HG03575 (cell line): ENCODE measurements around the gene LCN15.
A peak's percentile ranks its signal among the peaks of the same experiment; 100 is the strongest.
"Not testable (repeated sequence)": the region's sequence is repeated elsewhere in the genome, so short reads cannot be mapped to it uniquely, and the experiment has no call there.

Source experiments
- ATAC-seq: cut with Tn5 transposase; IDR thresholded peaks from one replicate; pipeline ENCODE4 v1.9.1; 2021; ENCODE audit not compliant: unreplicated experiment, insufficient number of reproducible peaks, low FRiP score; ENCODE audit errors: extremely low read depth

Gene LCN15

DNA sequence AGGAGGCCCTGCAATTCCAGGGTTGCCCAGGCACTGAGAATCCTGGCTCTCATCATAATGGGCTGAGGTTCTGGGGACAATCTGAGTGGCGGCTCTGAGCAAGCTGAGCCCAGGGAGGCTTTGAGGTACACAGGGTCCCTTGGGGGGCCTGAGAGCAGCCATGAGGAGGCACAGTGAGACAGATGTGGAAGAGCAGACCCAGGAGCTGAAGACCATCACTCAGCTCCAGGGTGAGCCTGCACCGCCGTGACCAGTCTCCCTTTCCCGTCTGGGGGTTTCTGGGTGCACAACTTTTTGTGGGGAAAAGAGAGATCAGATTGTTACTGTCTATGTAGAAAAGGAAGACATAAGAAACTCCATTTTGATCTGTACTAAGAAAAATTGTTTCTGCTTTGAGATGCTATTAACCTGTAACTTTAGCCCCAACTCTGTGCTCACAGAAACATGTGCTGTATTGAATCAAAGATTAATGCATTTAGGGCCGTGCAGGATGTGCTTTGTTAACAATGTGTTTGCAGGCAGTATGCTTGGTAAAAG is 32.0 kb upstream of the LCN15 start, which contains the start of gene CCDC183:
CCDC183 (plus strand) TSS at position 101 of the 537 bp plus-strand sequence; CDS start at position 161, 60 bp downstream.
- ATAC-seq = no peak

DNA sequence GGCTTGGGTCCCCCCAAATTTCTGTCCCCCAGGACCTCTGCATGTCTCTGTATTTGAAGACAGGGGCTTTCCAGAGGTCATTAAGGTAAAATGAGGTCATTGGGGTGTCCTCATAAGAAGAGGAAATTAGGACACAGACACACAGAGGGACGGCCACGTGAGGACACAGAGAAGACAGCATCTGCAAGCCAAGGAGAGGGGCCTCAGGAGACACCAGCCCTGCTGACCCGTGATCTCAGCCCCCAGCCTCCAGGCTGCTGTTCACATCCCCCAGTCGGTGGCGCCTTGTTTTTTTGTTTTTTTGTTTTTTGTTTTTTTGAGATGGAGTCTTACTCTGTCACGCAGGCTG is 30.7 kb upstream of the LCN15 start:
- no peak for ATAC-seq

DNA sequence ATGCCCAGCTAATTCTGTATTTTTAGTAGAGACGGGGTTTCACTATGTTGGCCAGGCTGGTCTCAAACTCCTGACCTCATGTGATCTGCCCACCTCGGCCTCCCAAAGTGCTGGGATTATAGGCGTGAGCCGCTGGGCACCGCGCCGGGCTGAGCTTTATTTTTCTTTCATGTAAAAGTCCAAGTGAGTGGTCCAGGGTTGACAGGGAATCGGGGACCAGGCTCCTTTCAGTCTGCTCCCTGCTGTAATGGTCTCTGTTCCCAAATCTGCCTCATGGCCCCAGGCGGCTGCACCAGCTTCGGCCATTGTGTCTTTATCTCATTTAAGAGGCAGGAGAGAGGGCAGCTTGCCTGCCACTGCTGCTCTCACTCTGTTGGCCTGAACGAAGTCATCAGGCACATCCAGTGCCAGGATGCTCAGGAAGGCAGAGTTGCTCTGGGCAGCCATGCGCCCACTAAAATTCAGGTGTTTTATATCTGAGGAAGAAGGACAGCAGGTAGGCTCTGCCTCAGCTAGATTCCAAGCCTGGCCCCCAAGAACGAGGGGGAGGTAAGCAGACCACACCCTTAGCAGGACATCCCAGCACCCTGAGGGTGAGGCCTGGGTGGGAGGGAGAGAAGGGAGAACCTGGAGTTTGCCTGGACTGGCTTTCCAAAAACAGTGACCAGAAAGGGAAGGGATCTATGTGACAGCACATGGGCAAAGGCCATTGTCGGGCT is 30.1 kb upstream of the LCN15 start:
- no peak for ATAC-seq

DNA sequence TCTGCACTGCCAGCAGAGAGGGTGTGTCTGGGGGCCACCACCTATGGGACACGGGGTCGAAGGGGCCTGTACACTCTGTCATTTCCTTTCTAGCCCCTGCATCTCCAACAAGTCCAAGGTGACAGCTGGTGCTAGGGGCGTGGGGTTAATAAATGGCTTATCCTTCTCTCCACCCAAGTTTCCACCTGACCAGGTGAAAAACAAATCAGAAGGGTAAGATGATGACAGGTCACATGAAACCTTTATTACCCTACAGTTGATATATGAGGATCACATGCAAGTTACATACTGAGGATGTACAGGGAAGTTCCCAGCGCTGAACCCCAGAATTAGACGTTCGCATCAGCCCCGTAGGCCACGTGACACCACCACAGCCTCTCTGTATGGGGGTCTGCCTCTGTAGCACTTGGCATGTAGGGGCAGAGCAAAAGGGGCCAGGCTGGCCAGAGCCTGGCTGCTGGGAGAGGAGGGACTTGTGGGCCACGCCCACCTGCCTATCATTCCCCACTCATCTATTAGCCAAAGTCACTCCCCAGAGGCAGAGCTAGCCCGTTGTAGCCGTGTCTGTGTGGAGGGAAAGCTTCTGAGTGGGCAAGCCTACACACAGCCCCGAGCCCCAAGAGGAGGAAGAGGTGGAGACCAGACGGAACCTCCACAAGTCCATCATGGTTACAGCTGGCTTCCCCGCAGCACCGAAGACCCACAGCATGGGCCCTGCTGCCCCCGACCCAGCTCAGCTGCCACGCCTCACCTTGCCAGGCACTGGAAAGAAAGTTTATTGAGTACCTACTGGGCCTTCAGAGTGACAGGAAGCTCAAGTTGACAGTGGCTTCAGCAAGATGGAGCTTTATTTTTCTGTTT is 29.0 kb upstream of the LCN15 start:
- ATAC-seq = no peak

DNA sequence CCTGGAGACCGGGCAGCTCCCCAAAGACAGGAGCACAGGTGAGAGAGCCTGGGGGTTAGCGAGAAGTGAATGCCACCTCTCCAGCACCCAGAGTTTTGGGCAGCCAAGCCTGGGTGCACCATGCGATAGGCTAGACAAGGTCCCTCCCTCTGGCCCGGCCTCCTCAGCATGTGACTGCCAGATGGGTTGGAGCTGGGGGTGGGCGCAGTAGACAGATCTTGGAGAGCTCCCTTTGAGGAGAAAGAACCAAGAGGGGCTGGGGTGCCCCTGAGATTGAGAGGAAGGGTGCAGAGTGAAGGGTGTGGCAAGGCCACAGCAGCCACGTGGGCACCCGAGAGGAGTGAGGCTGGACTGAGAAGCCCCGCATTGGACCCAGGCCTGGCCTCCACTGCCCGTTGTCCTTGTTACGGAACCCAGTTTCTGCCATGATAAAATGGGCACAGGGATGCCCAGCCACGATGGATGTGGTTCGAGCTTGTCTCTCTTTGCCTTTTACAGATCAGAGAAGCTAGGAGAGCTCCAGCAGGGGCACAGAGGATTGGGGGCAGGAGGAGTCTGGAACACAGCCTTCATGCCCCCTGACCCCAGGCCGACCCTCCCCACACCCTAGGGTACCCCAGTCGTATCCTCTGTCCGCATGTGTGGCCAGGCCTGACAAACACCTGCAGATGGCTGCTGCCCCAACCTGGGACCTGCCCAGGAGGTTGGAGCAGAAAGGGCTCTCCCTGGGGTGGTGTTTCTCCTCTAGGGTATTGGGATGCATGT is 28.2 kb upstream of the LCN15 start:
- ATAC-seq = no peak

DNA sequence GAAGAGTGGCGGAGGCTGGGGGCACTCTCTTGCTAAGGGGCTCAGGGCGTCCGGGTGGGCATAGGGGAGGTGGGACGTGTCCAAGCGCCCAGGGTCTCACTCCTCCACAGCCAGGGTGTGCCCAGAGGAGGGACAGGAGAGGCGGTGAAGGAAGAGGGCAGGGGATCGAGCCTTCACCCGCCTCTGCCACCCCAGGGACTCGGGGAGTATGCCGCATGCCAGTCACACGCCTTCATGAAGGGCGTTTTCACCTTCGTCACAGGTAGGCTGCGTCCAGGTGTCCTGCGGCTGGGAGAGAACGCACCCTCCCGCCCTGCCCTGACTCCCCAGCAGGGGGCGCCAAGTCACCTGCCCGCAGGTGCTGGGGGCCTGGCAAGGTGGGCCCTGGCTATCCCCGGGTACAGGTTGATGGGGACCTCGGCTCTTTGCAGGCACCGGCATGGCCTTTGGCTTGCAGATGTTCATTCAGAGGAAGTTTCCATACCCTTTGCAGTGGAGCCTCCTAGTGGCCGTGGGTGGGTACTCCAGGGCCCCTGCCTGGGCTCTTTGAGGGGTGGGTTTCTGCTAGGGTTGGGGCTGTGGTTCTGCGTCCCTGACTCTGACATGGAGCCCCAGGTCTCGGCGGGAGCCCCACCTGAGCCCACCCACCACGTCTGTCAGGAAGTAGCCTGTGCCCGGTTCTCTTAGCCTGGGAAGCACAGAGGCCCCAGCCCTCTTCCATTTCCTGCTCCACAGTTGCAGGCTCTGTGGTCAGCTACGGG is 27.4 kb upstream of the LCN15 start:
- no peak for ATAC-seq

DNA sequence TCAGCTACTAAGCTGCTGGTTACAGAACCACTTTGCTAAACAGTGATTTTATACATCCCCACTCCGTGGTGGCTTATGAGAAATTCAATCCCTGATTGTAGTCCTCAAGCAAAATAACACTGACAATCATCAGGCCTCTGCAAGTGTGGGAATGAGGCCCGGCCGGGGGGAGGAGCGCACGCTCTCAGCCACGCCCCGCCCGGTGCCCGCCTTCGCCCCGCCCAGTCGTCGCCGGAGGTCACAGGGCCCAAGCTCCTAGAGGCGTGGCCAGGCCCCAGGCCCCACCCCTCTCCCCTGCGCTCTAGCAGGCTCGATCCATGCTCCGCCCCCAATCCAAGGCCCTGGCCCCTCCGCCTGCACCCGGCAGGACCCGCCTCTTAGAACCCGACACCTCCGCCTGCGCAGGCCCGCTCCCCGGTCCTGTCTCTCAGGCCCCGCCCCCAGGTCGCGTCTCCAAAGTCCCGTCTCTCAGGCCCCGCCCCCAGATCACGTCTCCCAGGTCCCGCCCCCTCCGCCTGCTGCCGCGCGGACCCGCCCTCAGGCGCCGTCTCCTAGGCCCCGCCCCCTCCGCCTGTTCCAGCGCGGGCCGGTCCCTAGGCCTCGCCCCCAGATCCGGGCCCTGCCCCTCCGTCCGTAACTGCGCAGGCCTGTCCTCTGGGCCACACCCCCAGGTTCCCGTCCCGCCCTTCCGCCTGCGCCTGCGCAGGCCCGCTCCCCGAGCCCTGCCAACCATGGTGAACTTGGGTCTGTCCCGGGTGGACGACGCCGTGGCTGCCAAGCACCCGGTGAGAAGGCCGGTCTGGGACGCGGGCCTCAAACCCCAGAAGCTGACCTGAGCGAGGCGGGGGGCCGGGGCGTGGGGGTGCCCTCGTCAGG is 26.6 kb upstream of the LCN15 start, which contains the start of gene TMEM141:
TMEM141 (plus strand) TSS at position 705 of the 876 bp plus-strand sequence; CDS start at position 732, 27 bp downstream.
- peak; percentile 46 for ATAC-seq

DNA sequence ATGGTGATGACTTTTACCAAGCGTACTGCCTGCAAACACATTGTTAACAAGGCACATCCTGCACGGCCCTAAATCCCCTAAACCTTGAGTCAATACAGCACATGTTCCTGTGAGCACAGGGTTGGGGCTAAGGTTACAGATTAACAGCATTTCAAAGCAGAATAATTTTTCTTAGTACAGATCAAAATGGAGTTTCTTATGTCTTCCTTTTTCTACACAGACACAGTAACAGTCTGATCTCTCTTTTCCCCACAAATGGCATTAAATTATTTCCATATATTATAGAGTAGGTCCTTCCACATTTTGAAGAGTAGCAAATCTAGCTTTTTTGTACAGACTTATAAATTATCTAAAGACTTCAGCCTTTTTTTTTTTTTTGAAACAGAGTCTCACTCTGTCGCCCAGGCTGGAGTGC is 25.2 kb upstream of the LCN15 start:
- no peak for ATAC-seq

DNA sequence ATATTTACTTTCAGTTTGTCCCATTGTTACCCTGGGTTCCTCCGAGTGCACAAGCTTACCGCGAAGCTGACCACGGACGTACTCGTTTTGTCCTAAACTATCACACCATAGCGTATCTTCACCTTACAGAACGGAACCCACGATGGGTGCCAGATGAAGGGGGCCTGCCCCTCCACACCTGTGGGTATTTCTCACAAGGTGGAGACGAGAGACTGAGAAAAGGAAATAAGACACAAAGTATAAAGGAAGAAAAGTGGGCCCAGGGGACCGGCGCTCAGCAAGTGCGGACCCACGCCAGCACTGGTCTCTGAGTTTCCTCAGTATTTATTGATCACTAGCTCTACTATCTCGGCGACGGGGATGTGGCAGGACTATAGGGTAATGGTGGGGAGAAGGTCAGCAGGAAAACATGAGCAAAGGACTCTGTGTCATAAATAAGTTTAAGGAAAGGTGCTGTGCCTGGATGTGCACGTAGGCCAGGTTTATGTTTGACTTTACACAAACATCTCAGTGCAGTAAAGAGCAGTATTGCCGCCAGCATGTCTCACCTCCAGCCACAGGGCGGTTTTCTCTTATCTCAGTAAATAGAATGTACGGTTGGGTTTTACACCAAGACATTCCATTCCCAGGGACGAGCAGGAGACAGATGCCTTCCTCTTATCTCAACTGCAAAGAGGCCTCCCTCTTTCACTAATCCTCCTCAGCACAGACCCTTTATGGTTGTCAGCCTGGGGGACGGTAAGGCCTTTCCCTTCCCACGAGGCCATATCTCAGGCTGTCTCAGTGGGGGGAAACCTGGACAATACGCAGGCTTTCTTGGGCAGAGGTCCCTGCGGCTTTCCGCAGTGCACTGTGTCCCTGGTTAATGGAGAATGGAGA is 24.6 kb upstream of the LCN15 start:
- not testable (repeated sequence) for ATAC-seq

DNA sequence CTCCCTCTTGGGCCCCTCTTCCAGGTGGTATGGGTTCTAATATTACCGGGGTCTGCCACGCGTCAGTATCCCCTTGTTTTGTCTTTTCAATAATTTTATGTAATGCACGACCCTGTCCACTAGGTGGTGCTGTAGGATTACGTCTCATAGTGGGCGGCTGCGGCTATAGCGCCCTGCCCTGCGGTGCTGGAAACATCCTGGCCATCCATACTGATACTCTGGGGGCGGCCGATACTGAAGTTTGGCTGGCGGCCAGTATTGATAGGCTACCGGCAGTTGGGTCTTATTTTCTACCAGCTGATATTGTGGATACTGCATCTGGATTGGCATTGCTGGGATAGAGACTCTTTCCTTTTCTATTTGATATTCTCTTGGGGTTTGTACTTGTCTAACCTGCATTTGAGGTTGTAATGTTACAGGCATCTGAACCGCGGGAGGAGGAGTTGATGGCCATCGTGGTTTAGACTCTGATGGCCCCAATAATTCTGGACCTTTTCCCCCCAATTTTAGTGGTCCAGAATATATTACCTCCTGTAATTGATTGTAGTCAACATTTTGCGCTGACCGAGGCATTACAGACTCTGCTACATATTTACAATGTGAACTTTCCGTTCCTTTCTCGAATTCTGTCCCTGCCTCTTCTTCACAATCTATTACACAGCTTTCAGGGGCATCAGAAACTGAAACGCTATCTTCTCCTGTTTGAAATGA is 23.5 kb upstream of the LCN15 start:
- no peak for ATAC-seq

DNA sequence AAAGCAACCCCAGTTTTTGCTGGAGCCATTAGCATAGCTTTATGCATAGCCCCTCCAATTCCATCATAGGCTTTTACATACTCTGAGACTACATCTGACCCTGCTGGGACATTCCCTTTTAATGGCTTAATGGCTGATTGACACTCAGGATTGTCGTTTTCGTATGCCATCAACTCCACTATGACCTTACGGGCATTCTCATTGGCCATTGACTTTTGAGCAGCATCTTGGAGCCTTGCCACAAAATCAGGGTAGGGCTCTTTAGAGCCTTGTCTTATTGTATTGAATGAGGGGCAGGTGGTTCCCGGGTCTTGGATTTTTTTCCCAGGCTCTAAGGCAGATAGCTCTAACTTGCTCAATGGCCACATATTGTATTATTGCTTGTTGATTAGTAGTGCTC is 22.7 kb upstream of the LCN15 start:
- ATAC-seq = not testable (repeated sequence)

DNA sequence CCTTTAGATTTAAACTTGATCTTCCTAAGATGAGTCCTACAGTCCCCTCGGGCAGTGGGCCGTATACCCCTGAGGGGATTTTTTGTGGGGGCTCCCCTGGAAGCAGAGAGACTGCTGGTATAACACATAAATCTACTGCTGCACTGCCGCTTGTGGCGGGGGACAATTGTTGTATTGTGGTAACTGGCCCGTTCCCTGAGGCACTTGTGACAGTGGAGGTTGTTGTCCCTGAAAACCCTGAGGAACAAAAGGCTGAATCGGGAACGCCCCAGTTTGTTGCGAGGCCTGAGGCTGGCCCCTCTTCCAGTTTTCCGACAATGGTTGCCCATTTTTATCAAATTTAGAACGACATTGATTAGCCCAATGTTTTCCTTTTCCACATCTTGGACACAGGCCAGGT is 22.1 kb upstream of the LCN15 start:
- ATAC-seq = no peak

DNA sequence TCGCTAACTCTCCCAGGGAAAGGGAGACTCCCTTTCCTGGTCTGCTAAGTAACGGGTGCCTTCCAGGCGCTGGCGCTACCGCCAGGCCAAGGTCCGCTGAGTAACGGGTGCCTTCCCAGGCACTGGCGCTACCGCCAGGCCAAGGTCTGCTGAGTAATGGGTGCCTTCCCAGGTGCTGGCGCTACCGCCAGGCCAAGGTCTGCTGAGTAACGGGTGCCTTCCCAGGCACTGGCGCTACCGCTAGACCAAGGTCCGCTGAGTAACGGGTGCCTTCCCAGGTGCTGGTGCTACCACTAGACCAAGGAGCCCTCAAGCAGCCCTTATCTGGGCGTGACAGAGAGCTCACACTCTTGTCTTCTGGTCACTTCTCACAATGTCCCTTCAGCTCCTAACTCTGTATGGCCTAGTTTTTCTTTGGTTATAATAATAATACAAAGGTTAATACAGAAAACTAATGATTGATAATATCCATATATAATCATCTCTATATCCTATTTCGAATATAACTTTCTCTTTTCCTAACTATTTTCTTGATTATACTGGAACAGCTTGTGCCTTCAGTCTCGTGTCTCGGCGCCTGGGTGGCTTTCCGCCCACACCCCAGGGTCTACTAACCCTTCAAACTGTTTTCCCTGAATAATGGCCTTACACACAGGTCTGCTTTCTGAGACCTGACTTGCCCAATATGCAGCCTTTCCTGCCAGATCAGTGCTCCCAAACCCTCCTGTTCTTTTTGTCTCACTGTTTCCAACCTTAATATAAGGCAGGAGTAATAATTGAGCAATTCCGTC is 21.4 kb upstream of the LCN15 start:
- not testable (repeated sequence) for ATAC-seq

DNA sequence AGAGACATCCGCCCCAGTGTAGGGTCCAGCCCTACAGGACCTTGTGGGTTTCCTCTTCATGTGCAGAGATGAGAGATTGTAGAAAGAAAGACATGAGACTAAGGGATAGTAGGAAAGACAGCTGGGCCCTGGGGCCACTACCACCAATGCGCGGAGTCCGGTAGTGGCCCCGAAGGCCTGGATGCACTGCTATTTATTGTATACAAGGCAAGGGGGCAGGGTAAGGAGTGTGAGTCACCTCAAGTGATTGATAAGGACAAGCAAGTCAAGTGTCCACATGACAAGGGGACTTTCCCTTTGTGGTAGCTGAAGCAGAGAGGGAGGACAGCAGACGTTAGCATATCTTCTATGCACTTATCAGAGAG is 20.7 kb upstream of the LCN15 start:
- no peak for ATAC-seq

DNA sequence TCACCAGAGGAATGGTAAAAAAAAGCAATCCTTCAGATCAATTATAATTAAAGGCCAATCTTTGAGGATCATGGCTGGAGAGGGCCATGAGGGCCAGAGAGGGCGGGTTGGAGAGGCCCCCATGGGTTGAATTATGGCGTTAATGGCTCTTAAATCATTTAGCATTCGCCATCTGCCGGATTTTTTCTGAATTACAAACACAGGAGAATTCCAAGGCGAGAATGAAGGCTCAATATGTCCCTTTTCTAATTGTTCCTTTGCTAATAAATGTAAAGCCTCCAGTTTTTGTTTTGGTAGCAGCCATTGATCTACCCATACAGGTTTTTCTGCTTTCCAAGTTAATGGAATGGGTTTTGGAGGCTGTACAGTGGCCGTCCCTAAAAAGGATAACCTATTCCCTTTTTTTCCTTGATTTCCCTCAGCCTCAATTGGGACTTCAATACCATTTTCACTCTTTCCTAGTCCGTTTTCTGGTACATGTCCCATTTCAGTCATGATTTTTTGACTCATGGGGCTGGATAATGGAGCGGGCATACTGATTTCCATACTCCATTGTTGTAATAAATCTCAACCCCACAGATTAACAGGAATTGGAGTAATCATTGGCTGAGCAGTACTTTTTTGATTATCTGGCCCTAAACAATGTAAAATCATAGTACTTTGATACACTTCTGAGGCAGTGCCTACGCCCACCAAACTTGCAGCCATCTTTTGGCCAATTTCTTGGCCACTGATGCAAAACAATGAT is 20.1 kb upstream of the LCN15 start:
- no peak for ATAC-seq
